NOMO-1 treated with dmso at 0.1 percent for 144 hours (cell line): Measurements from ENCODE around the gene IPCEF1.

Source experiments
- DNase-seq: peaks from one replicate; lab custom pipeline; 2025; ENCODE audit not compliant: unreplicated experiment; lab: John Stamatoyannopoulos, UW

IPCEF1 gene

GRCh38 chr6:154117485-154117884, 239.1 kb downstream of the IPCEF1 start:
- DNase-seq = no peak

GRCh38 chr6:154113392-154113791, 243.2 kb downstream of the IPCEF1 start:
- no peak for DNase-seq

GRCh38 chr6:154112181-154112809, 244.3 kb downstream of the IPCEF1 start:
- no peak for DNase-seq

GRCh38 chr6:154111025-154111424, 245.6 kb downstream of the IPCEF1 start:
- no peak for DNase-seq

GRCh38 chr6:154106251-154106650, 250.4 kb downstream of the IPCEF1 start:
- no peak for DNase-seq
